ENCODE results near the gene NDOR1. TPM values are rescaled to one million over a fixed set of nuclear protein-coding genes. Genes with fewer than 3 reads are reported as not detected.

NDOR1 gene
- total and polyA plus RNA-seq, 2 donors (not counting 3 experiments of a cell fraction or from before 2014, with no cell fraction given): 13.5 to 26.7 TPM

GRCh38 chr9:137174722-137175293 is 30.7 kb upstream of the NDOR1 start:
- CTCF ChIA-PET: interaction anchor here (0.9 to 3.6 kb wide), 5 partner anchors 12 to 62 kb away, joined by 3 to 26 read pairs (median 3); partner anchors contain the start of gene RNF224
- dilution Hi-C loops (cut with MboI; ENCODE audit: extremely low pct_ligation_motif_present, low sequenced_read_pairs): no loop called here

More at GRCh38 chr9:137174722-137175293, 30.7 kb upstream of the NDOR1 start:
- FAIRE-seq (no peak), DNase-seq (ENCODE audit: low read depth, low spot score) (no peak)
- H3K36me3 ChIP-seq (ENCODE audit: control insufficient read depth in 2 of 2, extremely low read depth in 1 of 2, insufficient read depth in 2 of 2, low read length in 2 of 2): peaks cover 0 to 7% of the 10 kb centered on the region in 2 experiments
- no TSS peak for BruUV-seq (replicated peaks)
- H3K9ac ChIP-seq (replicated peaks; ENCODE audit: extremely low read depth, insufficient read depth, low read length): no peak overlapping the region
- TF ChIP-seq MAX (IDR thresholded peaks at IDR 0.05; ENCODE audit: insufficient read depth, insufficient read length): no peak
- TF ChIP-seq POLR2AphosphoS5 (IDR thresholded peaks at IDR 0.05; ENCODE audit: insufficient read depth, low read depth, low read length): no peak
- TF ChIP-seq EZH2 (IDR thresholded peaks at IDR 0.05; ENCODE audit: borderline replicate concordance, low read depth, low read length, severe bottlenecking): no peak
- TF ChIP-seq MYC (IDR thresholded peaks at IDR 0.05; ENCODE audit: low read depth, low read length): no peak
- TF ChIP-seq POLR2A (IDR thresholded peaks at IDR 0.05; ENCODE audit: low read depth, low read length): no peak
- no peak for TF ChIP-seq GATA2 (IDR thresholded peaks at IDR 0.05; ENCODE audit: insufficient read depth, insufficient read length, low read depth, low read length)
- TF ChIP-seq JUN (IDR thresholded peaks at IDR 0.05; ENCODE audit: borderline replicate concordance, insufficient read depth, insufficient read length, low read depth): no peak
- TF ChIP-seq CTCF (IDR thresholded peaks at IDR 0.05; ENCODE audit: extremely low read depth in 1 of 2, insufficient read depth in 1 of 2, low read depth in 1 of 2, low read length in 2 of 2): no peak
- no peak for TF ChIP-seq FOS (IDR thresholded peaks at IDR 0.05; ENCODE audit: borderline replicate concordance, insufficient read depth, low read length)
- no peak overlapping the region for H3K4me3 ChIP-seq (replicated peaks in 1 of 3; ENCODE audit: insufficient read depth in 1 of 3, low read depth in 1 of 3, low read length in 3 of 3)
- intact Hi-C loops (cut with micrococcal nuclease): loop anchor here (5.0 kb wide), 1 partner anchor 58 kb away; no protein-coding TSS in a partner anchor
- no peaks in the 10 kb centered on the region for H3K9me1 ChIP-seq (replicated peaks; ENCODE audit: control insufficient read depth, extremely low read depth, insufficient read depth, low read length)
- no peak overlapping the region for H2AFZ ChIP-seq (ENCODE audit: low read depth, low read length)
- H3K27me3 ChIP-seq (ENCODE audit: control insufficient read depth in 2 of 2, insufficient read depth in 2 of 2, low read length in 2 of 2): peaks cover 5 to 6% of the 10 kb centered on the region in 2 experiments
- no peaks in the 10 kb centered on the region for H3K9me3 ChIP-seq (replicated peaks; ENCODE audit: control insufficient read depth, insufficient read depth, low read length)
- H3K4me1 ChIP-seq (ENCODE audit: control insufficient read depth, extremely low read depth, insufficient read depth, low read length): peaks cover 6% of the 10 kb centered on the region
- POLR2A ChIA-PET: no interaction called here
- no peaks in the 10 kb centered on the region for H4K20me1 ChIP-seq (replicated peaks; ENCODE audit: control insufficient read depth, extremely low read depth, insufficient read depth, low read length)
- H3K27ac ChIP-seq (ENCODE audit: insufficient read depth, low read depth, low read length): no peak overlapping the region
- no peaks in the 10 kb centered on the region for H3K79me2 ChIP-seq (ENCODE audit: control insufficient read depth, insufficient read depth, low read length)
- H3K4me2 ChIP-seq (ENCODE audit: insufficient read depth, low read length): no peak overlapping the region

Data from endothelial cell of umbilical vein (primary cell).